SKM-1 (cell line): ENCODE measurements around the gene RNPEP.
"Not testable (repeated sequence)": the region's sequence is repeated elsewhere in the genome, so short reads cannot be mapped to it uniquely, and the experiment has no call there.

ENCODE experiments used
- DNase-seq: peaks from one replicate; lab custom pipeline; 2025; ENCODE audit not compliant: unreplicated experiment; lab: John Stamatoyannopoulos, UW

RNPEP gene

GRCh38 chr1:202009326-202010179, 27.1 kb downstream of the RNPEP start:
- peak; percentile 73 for DNase-seq

- no peak for DNase-seq
Measured at GRCh38 chr1:202010180-202011015, 27.9 kb downstream of the RNPEP start, which contains the start of gene ELF3. Gene ELF3, plus strand, starts transcription at chr1:202010587. Its CDS starts 550 bp downstream, at chr1:202011137.

DNA sequence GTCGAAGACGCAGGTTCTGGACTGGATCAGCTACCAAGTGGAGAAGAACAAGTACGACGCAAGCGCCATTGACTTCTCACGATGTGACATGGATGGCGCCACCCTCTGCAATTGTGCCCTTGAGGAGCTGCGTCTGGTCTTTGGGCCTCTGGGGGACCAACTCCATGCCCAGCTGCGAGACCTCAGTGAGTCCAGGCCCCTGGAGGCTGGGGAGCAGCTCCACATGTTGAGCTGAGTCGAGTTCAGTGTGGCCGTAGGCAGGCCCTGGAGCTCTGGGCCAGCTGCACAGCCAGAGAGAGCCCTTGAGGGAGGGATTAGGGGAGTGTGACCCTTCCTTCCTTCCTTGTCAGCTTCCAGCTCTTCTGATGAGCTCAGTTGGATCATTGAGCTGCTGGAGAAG, 29.5 kb downstream of the RNPEP start:
- no peak for DNase-seq

GRCh38 chr1:202012544-202013478, 30.4 kb downstream of the RNPEP start:
- no peak for DNase-seq

DNA sequence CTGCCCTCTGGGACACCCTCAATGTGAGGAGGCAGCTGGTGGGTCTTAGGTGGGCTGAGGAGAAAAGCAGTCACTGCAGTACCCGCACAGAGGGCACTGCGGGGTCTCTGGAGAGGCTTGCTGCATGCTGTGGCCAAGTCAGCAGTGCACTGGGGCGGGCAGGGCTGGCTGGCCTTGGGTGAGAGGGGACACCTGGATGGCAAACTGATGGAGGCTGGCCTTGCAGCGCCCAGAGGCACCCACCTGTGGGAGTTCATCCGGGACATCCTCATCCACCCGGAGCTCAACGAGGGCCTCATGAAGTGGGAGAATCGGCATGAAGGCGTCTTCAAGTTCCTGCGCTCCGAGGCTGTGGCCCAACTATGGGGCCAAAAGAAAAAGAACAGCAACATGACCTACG, 31.2 kb downstream of the RNPEP start:
- DNase-seq = no peak

DNA sequence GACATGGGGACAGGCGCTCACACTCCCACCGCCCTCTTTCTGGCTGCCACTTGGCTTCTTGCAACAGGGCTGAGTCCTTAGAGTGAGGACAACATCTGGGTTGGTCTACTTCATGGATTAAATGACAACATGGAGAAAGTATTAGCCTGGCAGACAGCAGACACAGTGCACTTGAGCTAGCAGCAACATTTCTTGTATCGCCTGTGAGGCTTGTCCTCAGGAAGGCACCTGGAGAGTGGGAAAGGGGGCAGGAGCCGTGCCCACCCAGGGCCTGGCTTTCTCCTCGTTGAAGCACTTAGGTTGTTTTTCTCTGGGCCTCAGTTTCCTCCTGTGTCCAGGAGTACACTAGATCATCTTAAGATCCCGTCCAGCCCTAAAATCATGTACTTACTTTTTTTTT, 31.6 kb downstream of the RNPEP start:
- DNase-seq = no peak

- no peak for DNase-seq
Measured at GRCh38 chr1:202014915-202015661, 32.6 kb downstream of the RNPEP start.

DNA sequence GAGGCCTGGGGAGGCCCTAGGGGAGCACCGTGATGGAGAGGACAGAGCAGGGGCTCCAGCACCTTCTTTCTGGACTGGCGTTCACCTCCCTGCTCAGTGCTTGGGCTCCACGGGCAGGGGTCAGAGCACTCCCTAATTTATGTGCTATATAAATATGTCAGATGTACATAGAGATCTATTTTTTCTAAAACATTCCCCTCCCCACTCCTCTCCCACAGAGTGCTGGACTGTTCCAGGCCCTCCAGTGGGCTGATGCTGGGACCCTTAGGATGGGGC, 33.2 kb downstream of the RNPEP start:
- no peak for DNase-seq

- no peak for DNase-seq
Measured at GRCh38 chr1:202016022-202016810, 33.8 kb downstream of the RNPEP start.

DNA sequence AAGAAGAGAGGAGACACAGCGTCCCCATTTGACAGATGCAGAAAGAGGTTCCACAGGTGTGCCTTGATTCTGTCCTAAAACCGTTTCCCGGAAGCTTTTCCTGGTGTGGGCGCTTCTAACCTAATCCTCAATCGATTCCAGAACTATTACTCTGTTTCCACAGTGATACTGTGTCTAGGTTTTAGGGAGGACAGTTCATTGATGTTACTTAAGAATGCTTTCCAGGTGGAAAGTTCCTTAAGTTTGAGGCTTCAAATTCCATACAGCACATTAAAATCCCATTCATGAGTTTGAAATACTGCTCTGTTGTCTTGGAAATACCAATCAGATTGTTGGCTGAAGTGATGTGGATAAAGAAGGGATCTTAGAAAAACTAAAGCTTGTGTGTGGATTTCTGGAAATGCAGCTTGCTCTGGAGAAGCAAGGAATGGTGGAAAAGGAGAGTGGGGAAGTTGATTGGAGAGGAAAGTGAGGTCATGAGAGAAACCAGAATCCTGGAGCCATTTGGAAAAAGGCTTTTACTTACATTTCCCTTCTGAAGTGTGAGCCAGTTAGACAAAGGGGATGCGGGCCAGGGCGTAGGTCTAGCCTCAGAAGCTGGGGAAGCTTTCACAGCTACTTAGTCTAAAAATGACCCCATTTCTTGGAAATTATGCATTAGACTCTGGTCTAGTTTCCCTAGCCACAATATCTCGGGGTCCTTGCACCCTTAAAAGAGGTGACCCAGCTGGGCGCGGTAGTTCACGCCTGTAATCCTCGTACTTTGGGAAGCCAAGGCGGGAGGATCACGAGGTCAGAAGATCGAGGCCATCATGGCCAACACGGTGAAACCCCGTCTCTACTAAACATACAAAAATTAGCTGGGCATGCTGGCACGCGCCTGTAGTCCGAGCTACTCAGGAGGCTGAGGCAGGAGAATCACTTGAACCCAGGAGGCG, 34.6 kb downstream of the RNPEP start:
- no peak for DNase-seq

GRCh38 chr1:202017749-202018467, 35.5 kb downstream of the RNPEP start:
- DNase-seq = no peak

DNA sequence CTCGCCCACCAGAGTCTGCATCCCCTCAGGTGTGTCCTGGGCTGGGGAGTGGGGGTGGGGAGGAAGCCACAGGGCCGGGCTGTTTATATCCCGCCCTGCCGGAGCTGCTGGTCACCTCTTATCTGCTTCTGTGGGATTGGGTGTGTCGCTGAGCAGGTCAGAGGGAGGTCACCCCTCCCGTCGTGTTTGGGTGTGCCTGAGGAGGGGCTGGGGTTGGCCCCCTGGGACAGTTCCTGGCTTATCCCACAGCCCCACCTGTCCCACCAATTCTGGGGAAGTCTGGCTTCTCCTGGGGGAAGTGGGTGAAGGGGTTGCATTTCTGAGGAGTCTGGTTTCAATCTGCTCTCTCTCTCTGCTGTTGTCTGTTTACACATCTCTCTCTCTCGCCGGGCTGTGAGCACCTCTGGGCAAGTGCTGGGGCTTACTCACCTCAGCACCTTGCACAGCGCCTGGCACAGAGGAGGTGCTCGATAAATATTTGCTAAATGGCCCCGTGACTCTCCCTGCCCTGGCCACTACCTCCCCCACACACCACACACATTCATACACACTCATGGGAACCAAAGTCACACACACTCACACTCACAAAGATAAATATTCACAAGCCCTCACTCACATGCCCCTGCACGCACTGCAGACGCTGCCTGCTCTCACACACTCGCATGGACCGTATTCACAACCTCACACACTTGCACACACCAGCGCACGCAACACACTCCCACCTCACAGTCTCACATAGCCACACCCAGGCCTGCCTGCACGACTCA, 36.2 kb downstream of the RNPEP start:
- no peak for DNase-seq

GRCh38 chr1:202019235-202019558, 36.7 kb downstream of the RNPEP start:
- DNase-seq = not testable (repeated sequence)

DNA sequence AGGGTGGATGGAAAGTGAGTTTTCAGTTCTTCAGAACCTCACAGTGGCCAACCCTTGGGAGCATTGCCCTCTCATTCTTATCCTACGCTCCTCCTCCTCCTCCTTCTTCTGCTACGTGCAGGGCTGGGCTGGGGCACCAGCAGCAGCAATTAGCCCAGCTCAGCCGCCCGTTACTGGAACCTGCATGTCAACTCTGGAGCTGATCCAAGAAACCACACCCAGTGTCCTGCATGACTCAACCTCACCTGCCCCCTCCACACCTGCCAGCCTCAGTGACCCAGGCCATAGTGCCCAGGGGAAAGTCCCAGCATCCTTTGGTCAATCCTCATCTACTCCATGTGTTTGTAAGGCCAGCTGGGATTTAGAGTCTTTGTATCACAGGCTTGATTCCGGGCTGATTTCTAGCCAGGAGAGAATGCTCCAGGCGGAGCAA, 40.6 kb downstream of the RNPEP start:
- no peak for DNase-seq

GRCh38 chr1:202029171-202029665, 46.8 kb downstream of the RNPEP start:
- no peak for DNase-seq

- DNase-seq = no peak
Measured at GRCh38 chr1:202029727-202030126, 47.3 kb downstream of the RNPEP start.

- DNase-seq = no peak
Measured at GRCh38 chr1:202031796-202032195, 49.3 kb downstream of the RNPEP start.
